Testis (tissue), 2 donors: Measurements from ENCODE around the gene BEGAIN.

Experiments used
- POLR2A ChIP-seq: fragments of 450-650 bp; IDR thresholded peaks from one replicate; pipeline ENCODE4 v1.6.1; 2017; ENCODE audit warnings: antibody characterized with exemption, mild to moderate bottlenecking, moderate library complexity
- TF ChIP-seq, protein P1 (sequence below), 3 experiments: fragments of 450-650 bp in 2 of 3; fragments of 200-600 bp in 1 of 3; sonication (generic) in 1 of 3; IDR thresholded peaks; one replicate each; pipeline ENCODE4 v1.5.1; 2016 to 2019; ENCODE audit warnings: antibody characterized with exemption in 3 of 3, mild to moderate bottlenecking in 2 of 3, moderate library complexity in 1 of 3

DNA sequence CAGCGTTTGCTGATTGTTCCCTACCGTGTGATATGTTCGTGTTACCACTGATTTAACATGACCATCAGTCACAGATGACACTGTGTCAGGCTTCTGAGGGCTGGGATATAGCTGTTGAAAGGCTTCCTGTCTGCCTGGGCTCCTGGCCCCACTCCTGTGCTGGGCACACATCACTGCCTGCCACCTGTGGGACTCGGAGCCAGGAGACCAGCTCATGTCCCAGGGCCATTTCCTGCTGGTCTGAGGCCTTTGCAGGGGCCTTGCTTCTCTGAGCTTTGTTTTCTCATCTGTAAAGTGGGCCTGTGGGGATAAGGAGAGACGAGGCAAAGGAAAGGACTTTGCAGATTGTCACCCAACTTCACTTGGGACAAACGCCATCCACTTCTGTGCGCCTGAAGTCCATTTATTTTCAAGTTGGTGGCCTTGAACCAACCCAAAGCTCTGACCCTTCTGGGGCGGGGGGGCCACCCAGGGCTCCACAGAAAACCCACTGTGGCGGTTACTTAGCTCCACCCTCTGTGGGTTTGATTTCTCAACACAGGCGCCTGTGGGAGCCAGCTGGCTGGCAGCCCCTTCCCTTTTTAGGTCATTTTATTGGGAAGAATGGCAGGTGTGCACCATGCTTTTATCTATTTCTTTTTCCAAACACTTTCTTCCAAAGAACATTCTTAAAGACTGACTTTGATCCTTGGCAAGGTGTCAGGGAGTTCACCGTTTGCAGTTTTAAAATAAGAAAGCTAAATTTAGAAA is 54.1 kb downstream of the BEGAIN start:
- TF ChIP-seq, protein P1, sequence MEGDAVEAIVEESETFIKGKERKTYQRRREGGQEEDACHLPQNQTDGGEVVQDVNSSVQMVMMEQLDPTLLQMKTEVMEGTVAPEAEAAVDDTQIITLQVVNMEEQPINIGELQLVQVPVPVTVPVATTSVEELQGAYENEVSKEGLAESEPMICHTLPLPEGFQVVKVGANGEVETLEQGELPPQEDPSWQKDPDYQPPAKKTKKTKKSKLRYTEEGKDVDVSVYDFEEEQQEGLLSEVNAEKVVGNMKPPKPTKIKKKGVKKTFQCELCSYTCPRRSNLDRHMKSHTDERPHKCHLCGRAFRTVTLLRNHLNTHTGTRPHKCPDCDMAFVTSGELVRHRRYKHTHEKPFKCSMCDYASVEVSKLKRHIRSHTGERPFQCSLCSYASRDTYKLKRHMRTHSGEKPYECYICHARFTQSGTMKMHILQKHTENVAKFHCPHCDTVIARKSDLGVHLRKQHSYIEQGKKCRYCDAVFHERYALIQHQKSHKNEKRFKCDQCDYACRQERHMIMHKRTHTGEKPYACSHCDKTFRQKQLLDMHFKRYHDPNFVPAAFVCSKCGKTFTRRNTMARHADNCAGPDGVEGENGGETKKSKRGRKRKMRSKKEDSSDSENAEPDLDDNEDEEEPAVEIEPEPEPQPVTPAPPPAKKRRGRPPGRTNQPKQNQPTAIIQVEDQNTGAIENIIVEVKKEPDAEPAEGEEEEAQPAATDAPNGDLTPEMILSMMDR (IDR thresholded peaks at IDR 0.05): no peak
- no peak for TF ChIP-seq POLR2A
